Activated CD4-positive, CD25-positive, alpha-beta regulatory T cell treated with anti-CD3 and anti-CD28 coated beads, Interleukin-2, amount 50 U/mL, for 16 hours (primary cell): ENCODE data around the gene RPTOR.

Source experiments
- DNase-seq: peaks from one replicate; pipeline ENCODE4 v3.0.0-alpha.2; 2020; ENCODE audit warnings: low read depth, low spot score

RPTOR gene

GRCh38 chr17:80890196-80890920 lies 345.7 kb downstream of the RPTOR start:
- no peak for DNase-seq

GRCh38 chr17:80890921-80891396 lies 346.3 kb downstream of the RPTOR start:
- DNase-seq: no peak

GRCh38 chr17:80891397-80892018 lies 346.9 kb downstream of the RPTOR start:
- DNase-seq: peak; percentile 62

GRCh38 chr17:80892019-80892855 lies 347.6 kb downstream of the RPTOR start:
- peak; percentile 75 for DNase-seq

- DNase-seq: peak; percentile 58
Measured at GRCh38 chr17:80892900-80893603, 348.4 kb downstream of the RPTOR start.

GRCh38 chr17:80893604-80894438 lies 349.2 kb downstream of the RPTOR start:
- no peak for DNase-seq

- no peak for DNase-seq
Measured at GRCh38 chr17:80894439-80894721, 349.7 kb downstream of the RPTOR start.

GRCh38 chr17:80894726-80895125 lies 350.1 kb downstream of the RPTOR start:
- no peak for DNase-seq

GRCh38 chr17:80895366-80895765 lies 350.7 kb downstream of the RPTOR start:
- no peak for DNase-seq

GRCh38 chr17:80898716-80899115 lies 354.1 kb downstream of the RPTOR start:
- no peak for DNase-seq

- peak; percentile 63 for DNase-seq
Measured at GRCh38 chr17:80899402-80900268, 355.0 kb downstream of the RPTOR start.

- DNase-seq: no peak
Measured at GRCh38 chr17:80901319-80901718, 356.7 kb downstream of the RPTOR start.

GRCh38 chr17:80902197-80902962 lies 357.7 kb downstream of the RPTOR start:
- DNase-seq: no peak

- DNase-seq: no peak
Measured at GRCh38 chr17:80902963-80903611, 358.4 kb downstream of the RPTOR start.

- no peak for DNase-seq
Measured at GRCh38 chr17:80904036-80904753, 359.6 kb downstream of the RPTOR start.

GRCh38 chr17:80905586-80906230 lies 361.1 kb downstream of the RPTOR start:
- DNase-seq: no peak
